22Rv1 (cell line): ENCODE data around the gene SELE.

Experiments used
- ZFX ChIP-seq: fragments of 450-650 bp; IDR thresholded peaks from 2 replicates; pipeline ENCODE4 v1.6.1; 2017; ENCODE audit warnings: antibody characterized with exemption, borderline replicate concordance
- TF ChIP-seq, protein P1 (sequence below): fragments of 450-650 bp; IDR thresholded peaks from 2 replicates; pipeline ENCODE4 v1.5.1; 2017; ENCODE audit warnings: mild to moderate bottlenecking

- TF ChIP-seq, protein P1, sequence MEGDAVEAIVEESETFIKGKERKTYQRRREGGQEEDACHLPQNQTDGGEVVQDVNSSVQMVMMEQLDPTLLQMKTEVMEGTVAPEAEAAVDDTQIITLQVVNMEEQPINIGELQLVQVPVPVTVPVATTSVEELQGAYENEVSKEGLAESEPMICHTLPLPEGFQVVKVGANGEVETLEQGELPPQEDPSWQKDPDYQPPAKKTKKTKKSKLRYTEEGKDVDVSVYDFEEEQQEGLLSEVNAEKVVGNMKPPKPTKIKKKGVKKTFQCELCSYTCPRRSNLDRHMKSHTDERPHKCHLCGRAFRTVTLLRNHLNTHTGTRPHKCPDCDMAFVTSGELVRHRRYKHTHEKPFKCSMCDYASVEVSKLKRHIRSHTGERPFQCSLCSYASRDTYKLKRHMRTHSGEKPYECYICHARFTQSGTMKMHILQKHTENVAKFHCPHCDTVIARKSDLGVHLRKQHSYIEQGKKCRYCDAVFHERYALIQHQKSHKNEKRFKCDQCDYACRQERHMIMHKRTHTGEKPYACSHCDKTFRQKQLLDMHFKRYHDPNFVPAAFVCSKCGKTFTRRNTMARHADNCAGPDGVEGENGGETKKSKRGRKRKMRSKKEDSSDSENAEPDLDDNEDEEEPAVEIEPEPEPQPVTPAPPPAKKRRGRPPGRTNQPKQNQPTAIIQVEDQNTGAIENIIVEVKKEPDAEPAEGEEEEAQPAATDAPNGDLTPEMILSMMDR = no peak
- no peak for TF ChIP-seq ZFX
Observed at GRCh38 chr1:169779970-169780369, 46.1 kb upstream of the SELE start.
